Inflammatory macrophage (primary cell): Measurements from ENCODE around the gene HMGCS2.
"Not testable (repeated sequence)": the region's sequence is repeated elsewhere in the genome, so short reads cannot be mapped to it uniquely, and the experiment has no call there.

ENCODE experiments used
- DNase-seq, 2 donors: peaks; one replicate each; pipeline ENCODE4 v3.0.0-alpha.2; 2020 to 2022

HMGCS2 gene

DNA sequence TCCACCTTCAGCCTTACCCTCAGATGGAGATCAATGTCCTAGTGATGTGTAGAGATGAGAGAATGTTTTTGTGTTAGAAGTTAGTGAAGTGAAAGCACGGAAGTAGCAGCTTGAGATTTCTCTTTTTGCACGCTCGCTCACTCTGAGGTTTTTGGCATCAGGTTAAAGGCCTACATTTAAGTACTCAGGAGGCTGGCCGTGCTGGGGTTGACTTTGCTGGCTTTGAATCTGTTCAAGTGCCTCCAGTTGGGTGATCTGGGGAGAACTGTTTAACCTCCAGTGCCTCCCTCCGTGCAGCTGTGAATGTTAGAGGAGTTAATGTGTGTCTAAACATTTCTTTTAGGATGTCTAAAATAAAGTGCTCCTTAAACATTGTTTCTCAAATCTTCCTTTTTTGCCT is 43.1 kb downstream of the HMGCS2 start:
- no peak for DNase-seq

DNA sequence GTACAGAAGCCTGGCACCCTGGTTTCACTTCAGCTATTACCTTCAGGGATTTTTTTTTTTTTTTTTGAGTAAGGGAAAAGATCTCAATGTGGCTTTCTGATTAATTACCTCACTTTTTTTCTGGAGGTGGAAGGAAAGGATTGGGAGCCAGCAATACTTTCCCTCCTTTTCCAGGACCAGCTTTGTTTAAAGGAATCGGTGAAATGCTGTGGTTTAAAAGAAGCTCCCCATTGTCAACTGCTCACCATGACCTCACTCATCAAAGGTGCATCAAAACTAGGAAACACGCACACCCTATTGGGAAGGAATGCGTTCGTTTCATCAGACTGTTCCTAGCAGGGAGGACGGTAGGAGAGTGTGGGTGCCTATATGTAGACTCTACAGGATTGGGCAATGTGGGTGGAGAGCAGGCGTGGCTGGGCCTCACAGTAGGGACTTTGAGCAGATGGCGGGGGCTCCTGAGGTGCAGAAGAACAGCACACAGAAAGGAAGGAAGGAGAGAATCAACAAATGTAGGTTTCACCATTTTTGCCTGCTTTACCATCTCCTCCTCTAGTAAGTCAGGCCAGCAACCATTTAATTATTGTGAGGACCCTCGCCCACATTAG is 44.0 kb downstream of the HMGCS2 start:
- no peak for DNase-seq

DNA sequence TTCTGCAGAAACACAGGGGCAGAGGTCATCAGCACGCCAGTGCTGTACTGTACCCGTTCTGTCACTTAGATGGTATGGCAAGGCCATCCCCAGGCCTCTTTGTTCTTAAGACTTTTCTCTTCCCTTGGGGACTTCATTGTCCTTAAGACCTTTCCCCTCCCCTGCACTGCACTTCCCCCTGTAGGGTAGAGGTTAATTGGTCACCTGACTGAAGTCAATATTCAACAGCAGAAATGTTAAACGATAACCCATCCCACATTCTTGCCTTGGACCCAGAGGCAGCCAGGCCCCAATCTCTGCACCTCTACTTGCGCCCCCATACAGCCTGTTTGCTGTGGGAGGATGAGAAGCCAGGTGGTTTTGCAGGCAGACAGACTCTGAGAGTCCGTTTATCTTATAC is 46.8 kb downstream of the HMGCS2 start:
- DNase-seq: no peak

DNA sequence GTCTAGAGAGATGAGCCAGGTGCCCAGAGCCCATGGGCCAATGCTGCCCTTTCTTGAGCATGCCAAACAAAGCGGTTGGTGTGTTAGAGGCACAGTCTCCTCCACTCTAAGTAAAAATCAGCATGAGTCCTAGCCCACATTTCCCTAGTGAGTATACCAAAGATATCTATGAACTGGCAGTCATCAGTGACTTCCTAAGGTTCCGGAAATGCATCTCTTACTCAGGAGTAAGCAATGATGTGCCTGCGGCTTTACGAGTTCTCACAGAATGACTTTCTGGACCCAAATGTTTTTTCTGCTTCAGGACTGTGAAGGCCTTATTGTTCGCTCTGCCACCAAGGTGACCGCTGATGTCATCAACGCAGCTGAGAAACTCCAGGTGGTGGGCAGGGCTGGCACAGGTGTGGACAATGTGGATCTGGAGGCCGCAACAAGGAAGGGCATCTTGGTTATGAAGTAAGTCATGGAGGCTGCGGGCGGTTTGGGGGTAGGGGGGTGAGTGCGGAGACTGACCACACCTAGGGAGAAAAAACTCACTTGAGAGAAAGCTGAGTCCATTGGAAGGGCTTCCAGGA is 47.8 kb downstream of the HMGCS2 start:
- DNase-seq: no peak

DNA sequence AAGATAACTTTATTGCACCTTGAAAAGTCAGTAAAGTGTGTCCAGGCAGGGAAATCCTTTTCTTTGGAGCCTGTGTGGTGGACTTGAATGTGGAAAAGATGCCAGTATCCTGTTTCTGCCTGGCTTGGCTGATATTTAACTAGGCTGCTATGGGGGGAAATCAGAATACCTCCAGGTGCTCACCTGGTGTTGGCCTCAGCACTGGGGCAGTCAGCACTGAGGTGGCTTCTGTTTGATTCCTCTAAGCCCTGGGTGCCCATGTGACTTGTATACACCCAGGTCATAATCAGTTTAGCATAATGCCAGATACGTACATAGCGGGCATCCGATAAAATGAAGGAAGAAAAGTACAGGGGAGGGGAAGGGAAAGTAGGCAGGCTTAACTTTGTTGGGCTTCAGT is 49.7 kb downstream of the HMGCS2 start:
- DNase-seq: no peak

DNA sequence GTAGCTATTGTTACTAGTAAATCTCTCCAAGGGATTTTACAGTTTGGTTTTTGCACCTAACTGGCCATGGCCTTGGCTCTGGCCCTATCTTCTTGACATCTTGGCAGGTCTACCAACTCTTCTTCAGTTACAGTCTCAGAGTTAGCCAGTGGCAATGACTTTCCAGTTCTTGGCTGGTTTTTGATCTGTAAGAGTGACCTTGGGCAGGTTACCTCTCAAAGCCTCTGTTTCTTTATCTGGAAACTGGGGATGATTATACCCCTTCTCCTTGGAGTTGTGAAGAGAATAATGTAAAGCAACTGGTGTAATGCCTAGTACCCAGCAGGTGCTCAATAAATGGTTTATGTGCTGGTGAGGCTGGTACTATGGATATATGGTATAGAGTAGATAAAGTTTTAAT is 50.3 kb downstream of the HMGCS2 start:
- no peak for DNase-seq

DNA sequence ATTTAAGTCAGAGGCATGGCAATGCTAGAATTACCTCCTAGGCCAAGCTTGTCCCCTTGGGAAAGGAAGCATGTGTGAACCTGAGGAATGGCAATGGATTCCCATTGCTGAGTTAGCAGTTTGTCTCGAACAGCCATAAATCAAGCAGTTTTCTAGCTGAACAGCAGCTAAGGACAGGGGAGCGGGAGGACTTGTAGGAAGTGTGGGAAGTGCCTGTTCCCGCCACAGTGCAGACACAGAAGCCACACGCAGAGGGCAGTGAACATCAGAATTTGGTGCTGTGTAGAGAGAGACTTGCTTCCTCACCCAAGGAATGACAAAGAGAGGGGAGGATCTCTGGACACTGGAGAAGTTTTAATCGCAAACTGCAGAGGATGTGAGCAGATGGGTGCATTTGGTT is 53.2 kb downstream of the HMGCS2 start:
- peak; percentile 3 to 30 for DNase-seq

DNA sequence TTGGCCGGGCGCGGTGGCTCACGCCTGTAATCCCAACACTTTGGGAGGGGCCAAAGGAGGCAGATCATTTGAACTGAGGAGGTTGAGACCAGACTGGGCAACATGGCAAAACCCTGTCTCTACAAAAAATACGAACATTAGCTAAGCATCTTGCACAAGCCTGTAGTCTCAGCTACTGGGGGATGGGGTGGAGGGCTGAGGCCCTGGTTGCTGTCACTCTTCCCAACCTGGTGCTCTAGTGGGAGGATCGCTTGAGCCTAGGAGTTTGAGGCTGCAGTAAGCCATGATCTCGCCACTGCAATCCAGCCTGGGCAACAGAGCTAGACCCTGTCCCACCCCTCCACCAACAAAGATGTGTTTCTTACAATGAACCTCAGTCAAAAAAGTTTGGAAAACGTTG is 54.1 kb downstream of the HMGCS2 start:
- DNase-seq: no peak

DNA sequence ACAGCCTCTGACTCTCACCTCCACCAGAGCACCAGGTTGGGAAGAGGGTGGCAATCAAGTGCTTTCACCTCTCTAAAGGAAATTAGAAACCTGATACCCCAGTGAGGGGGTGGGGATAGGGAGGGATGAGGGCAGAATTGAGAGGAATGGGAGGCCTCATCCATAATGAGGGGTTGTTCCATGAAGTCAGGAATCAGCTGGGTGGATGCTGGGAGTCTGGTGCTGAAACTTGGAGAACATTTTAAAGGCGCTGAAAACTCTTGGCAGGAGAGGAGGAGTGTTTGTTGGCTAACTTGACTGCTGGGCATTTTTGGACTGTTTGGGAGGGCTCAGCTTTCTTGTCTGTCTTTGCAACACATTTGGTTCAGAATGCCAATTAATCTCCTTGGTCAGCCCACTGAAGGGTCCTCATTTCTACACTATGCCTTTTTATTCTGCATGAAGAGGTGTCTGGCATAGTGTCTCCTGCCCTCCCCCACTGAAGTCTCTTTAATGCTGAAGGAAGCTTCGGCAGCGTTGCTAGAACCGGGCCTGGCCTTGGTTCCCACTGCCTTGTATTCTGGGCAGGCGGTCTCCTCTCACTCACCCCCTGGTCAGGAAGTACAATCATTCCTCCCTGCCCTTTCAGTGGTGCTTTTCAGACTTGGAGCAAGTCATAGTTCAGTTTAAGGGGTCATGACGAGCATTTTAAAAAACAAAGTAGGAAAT is 54.8 kb downstream of the HMGCS2 start:
- DNase-seq: no peak

DNA sequence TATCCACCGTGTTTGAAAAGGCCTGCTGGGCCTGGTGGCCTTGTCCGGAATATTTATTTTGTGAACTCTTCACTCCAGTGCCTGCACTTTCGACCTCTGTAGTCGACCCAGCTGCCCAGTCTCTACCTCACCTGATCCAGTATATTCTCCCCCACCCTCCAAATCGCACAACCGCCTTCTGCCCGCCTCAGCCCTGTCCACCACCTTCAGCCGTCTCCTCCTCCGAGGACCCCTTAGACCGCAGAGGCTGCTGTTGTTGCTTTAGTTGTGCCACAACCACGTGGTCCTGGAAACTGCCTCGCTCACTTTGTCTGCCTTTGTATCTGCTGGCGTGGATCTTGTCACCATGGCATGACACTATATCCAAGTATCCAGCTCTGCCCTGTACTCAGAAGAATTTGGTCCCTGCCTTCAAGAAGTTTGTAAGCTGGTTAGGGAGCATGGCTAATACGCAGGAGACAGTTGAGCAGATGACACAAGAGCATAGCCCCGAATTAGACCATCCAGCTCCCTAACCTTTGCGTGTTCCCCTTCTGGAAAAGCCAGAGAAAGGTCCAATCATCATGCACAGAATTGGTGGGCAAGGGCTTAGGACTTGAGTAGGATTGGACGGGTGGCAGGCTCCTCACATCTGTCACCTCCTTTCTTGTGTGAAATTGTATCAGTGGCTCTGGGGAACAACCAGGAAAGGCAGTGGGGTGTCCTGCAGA is 55.5 kb downstream of the HMGCS2 start:
- no peak for DNase-seq

DNA sequence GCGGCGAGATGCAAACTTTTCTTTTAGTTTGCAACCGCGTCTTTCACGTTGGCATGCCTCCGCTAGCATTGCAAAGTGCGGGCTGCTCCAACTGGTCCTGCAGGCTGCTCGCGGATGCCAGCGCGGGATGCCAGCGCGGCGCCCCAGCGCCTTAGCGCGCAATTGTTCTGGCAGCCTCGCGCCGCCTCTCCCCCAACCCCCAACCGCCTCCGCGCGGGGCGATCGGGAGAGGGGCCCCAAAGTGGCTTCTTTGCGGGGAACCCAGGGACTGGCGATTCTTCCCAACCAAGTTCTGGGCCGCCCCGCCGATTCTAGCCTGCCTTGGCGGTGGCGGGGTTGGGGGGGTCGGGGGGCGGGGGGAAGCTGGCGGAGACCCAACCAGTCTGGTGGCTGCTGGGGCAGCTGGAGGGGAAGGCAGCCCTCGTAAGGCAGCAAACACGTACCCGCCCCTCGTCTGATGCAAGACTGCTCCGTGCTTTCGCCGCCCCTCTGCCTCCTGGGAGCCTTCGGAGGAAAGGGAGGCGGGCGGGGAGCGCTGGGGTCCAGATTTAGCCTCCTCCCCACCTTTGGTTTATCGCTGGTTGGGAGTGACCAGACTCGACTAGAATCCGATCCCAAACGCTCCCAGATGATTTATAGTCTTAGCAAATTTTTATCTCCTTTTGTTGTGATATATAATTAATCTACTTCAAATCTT is 56.2 kb downstream of the HMGCS2 start:
- peak in 1 of 2 donors; percentile 29 for DNase-seq

DNA sequence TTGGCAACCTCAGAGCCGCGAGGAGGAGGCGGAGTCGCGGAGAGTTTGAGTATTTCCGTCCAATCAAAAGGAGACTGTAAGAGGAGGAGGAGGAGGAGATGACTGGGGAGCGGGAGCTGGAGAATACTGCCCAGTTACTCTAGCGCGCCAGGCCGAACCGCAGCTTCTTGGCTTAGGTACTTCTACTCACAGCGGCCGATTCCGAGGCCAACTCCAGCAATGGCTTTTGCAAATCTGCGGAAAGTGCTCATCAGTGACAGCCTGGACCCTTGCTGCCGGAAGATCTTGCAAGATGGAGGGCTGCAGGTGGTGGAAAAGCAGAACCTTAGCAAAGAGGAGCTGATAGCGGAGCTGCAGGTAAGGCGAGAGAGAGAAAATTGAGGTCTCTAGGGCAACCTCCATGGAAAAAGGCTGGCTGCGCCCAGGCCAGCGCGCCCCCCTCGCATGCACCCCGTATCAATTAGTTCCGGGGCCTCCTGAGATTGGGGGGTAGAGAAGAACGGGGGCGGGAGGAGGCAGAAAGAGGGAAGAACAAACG is 56.8 kb downstream of the HMGCS2 start, which contains the start of gene PHGDH:
TSS of gene PHGDH (plus strand) at position 131 of the 538 bp plus-strand sequence. CDS start at position 220, 89 bp downstream.
- DNase-seq: peak; percentile 65 to 78

DNA sequence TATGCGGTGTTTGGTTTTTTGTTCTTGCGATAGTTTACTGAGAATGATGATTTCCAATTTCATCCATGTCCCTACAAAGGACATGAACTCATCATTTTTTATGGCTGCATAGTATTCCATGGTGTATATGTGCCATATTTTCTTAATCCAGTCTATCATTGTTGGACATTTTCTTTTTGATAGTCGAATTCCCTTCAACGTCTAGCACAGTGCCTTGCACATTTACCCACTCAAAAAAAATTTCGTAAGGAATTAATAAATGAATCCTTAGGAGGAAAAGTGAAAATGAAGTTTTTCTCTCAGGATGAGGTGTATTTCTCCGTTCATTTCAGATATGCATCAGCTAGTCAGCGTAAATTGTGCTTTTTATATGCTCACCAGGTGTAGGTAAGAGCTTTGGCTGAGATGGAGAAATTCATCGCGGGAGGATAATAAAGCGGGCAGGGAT is 57.3 kb downstream of the HMGCS2 start:
- not testable (repeated sequence) for DNase-seq

DNA sequence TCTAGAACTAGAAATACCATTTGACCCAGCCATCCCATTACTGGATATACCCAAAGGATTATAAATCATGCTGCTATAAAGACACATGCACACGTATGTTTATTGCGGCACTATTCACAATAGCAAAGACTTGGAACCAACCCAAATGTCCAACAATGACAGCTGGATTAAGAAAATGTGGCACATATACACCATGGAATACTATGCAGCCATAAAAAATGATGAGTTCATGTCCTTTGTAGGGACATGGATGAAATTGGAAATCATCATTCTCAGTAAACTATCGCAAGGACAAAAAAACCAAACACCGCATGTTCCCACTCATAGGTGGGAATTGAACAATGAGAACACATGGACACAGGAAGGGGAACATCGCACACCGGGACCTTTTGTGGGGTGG is 62.1 kb downstream of the HMGCS2 start:
- not testable (repeated sequence) for DNase-seq

DNA sequence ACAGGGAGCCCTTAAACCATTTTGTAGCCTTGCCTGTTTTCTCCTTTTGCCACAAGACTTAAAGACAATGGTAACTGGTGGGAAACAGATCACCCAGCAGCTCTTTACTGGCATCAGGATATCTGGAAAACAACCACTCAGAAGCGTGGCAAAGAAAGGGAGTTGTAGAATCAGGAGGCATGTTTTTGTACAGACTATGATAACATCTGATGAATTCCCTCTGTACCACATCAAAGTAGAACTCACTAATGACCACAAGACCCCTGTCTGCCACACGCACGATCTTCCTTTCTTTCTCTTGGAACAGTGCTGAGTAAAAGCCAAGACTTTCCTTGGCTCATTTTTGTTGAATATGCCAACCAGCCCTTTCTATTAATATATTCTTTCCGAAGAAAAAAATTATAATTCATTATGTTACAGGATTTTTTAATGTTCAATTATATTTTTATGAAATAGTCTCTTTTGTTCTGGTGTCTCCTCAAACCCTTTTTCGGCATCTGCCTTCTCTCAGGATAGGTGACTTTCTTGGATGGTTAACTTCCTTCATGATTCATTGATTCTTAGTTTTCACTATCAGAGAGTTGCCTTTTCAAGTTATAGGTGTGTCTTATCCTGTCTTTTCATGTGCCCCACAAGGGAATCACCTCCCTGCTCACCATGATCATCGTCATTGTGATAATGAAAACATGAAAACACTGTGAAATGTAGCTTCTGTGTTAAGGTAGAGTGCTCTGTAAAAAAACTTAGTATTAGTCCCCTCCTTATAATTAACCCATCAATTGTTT is 64.8 kb downstream of the HMGCS2 start:
- DNase-seq: no peak

DNA sequence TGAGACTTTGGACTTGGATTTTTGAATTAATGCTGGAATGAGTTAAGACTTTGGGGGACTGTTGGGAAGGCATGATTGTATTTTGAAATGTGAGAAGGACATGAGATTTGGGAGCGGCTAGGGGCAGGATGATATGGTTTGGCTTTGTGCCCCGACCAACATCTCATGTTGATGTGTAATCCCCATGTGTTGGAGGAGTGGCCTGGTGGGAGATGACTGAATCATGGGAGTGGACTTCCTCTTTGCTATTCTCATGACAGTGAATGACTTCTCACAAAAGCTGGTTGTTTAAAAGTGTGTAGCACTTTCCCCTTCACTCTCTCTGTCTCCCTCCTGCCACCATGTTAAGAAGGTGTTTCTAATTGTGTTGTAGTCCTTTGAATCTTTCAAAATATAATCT is 66.3 kb downstream of the HMGCS2 start:
- peak; percentile 85 to 92 for DNase-seq

DNA sequence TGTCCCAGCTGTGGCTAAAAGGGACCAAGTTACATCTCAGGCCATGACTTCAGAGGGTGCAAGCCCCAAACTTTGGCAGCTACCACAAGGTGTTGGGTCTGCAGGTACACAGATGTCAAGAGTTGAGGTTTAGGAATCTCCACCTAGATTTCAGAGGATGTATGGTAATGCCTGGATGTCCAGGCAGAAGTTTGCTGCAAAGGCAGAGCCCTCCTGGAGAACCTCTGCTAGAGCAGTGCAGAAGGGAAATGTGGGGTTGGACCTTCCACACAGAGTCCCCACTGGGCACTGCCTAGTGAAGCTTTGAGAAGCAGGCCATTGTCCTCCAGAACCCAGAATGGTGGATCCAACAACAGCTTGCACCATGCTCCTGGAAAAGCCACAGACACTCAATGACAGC is 67.0 kb downstream of the HMGCS2 start:
- DNase-seq: no peak

DNA sequence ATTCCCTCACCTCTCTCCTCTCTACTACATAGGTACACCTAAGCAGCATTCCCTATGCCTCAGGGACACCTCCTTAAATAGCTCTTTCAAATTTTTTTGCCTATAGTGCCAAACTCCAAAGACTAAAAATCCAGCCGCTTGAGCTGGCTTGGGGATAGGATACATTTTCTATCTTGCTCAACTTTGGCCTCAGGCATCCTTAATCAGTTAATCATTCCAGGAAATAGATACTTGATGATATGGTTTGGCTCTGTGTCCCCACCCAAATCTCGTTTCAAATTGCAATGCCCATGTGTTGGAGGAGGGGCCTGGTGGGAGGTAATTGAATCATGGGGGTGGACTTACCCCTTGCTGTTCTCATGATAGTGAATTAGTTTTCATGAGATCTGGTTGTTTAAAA is 68.4 kb downstream of the HMGCS2 start:
- DNase-seq: no peak
